HG03432 (cell line): ENCODE measurements around the gene SPEN.
"Not testable (repeated sequence)": the region's sequence is repeated elsewhere in the genome, so short reads cannot be mapped to it uniquely, and the experiment has no call there.

Experiments used
- ATAC-seq: cut with Tn5 transposase; IDR thresholded peaks from one replicate; pipeline ENCODE4 v1.9.1; 2021; ENCODE audit warnings: mild to moderate bottlenecking, moderate library complexity; ENCODE audit not compliant: unreplicated experiment

The SPEN gene

GRCh38 chr1:15896841-15897610, 49.5 kb downstream of the SPEN start:
- ATAC-seq, result not testable (repeated sequence)

GRCh38 chr1:15899266-15899665, 51.8 kb downstream of the SPEN start:
- ATAC-seq, result no peak

- ATAC-seq, result no peak
Observed at GRCh38 chr1:15900662-15901279, 53.3 kb downstream of the SPEN start.

- no peak for ATAC-seq
Observed at GRCh38 chr1:15902882-15903281, 55.4 kb downstream of the SPEN start.

GRCh38 chr1:15908597-15908996, 61.1 kb downstream of the SPEN start:
- no peak for ATAC-seq

- ATAC-seq, result no peak
Observed at GRCh38 chr1:15911141-15911540, 63.6 kb downstream of the SPEN start.

GRCh38 chr1:15911927-15912326, 64.4 kb downstream of the SPEN start:
- no peak for ATAC-seq

GRCh38 chr1:15913607-15914006, 66.1 kb downstream of the SPEN start:
- not testable (repeated sequence) for ATAC-seq

- ATAC-seq, result no peak
Observed at GRCh38 chr1:15915991-15916390, 68.5 kb downstream of the SPEN start.

GRCh38 chr1:15916417-15916816, 68.9 kb downstream of the SPEN start:
- ATAC-seq, result no peak

- no peak for ATAC-seq
Observed at GRCh38 chr1:15916916-15917315, 69.4 kb downstream of the SPEN start.

- peak; percentile 74 for ATAC-seq
Observed at GRCh38 chr1:15918962-15919715, 71.6 kb downstream of the SPEN start.

GRCh38 chr1:15923241-15923640, 75.7 kb downstream of the SPEN start:
- no peak for ATAC-seq

GRCh38 chr1:15926448-15926847, 78.9 kb downstream of the SPEN start:
- not testable (repeated sequence) for ATAC-seq

GRCh38 chr1:15928971-15929965, 81.8 kb downstream of the SPEN start:
- no peak for ATAC-seq

- ATAC-seq, result no peak
Observed at GRCh38 chr1:15931401-15931800, 83.9 kb downstream of the SPEN start.

GRCh38 chr1:15931884-15932283, 84.4 kb downstream of the SPEN start:
- ATAC-seq, result no peak

- no peak for ATAC-seq
Observed at GRCh38 chr1:15932612-15933011, 85.1 kb downstream of the SPEN start.

- ATAC-seq, result no peak
Observed at GRCh38 chr1:15933684-15934083, 86.2 kb downstream of the SPEN start.

- ATAC-seq, result no peak
Observed at GRCh38 chr1:15934211-15935055, 86.9 kb downstream of the SPEN start.
